ENCODE results near the gene CTBP1.

CTBP1 gene

DNA sequence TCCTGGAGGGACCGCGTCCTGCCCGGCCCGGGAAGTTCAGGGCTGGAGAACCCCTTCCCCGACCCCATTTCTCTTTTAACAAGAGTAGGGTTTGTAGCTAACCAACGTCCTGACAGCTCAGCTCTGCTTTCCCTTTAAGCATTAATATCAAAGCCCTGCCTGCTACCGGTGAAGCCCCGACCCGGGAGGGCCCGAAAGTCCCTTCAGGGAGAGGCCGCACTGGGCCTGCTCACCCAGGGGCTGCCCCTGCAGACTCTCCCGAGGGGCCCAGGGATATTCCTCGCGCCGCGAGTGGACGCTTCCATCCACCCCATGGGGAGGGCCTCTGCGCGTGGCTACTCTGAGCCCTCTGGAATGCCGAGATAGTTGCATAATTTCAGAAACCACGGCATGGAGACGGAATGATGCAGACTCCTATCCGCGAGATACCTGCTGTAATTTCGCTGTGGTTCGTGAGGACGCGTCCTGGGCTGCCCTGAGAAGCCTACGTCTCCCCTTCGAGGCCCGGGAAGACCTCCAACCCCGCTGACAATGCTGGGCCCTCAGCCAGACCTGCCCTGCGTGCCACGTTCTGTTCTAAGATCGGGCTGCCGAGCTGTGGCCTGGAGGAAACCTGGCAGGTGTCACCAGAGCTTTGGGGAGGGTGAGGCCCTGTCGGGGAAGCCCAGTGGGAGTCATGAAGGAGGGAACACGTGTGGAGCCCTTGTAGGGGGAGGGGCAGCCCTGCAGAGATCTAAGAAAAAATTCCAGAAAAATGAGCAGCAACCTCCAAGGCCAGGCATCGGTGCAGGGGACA, 999 bp upstream of the CTBP1 start:
- Mint-ChIP-seq H3K27me3 (ENCODE audit: low read depth) (no peaks in the 10 kb centered on the region), H3K27ac (peak overlapping the region; percentile 96), H3K4me3 (peak overlapping the region; percentile 90), H3K9me3 (peaks cover 23% of the 10 kb centered on the region), H3K36me3 (ENCODE audit: low read depth) (peaks cover 44% of the 10 kb centered on the region), H3K4me1 (ENCODE audit: low read depth) (peaks cover 47% of the 10 kb centered on the region)

DNA sequence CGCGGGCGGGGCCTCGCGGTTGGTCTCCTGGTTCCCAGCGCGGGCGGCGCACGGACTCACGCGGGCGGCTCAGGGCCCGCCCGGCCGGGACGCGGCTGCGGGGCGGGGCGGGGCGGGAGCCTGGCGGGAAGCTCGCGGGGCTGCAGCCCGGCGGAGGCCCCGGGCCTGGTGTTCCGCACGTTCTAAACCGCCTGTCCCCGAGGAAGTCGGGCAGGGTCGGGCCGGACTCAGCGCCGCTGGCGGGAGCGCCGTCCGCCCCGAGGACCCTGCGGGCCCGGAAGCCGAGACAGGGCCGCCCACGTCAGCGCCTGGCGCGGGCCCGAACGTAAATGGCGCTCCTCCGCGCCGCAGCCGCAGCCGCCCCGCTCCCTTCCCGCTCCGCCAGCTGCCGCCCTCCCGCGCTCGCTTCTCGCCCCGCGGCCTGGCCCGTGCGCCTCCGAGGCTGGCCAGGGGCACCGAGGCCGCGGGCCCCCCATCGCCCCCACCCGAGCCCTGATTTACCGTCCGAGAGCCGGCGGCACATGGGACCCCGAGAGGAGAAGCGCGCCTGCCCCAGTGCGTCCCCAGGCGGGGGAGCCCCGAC, 309 bp upstream of the CTBP1 start:
- peak overlapping the region; percentile 90 for H3K4me3 Mint-ChIP-seq
- H3K4me1 Mint-ChIP-seq (ENCODE audit: low read depth) = peaks cover 42% of the 10 kb centered on the region
- peak overlapping the region; percentile 96 for H3K27ac Mint-ChIP-seq
- peaks cover 39% of the 10 kb centered on the region for H3K36me3 Mint-ChIP-seq (ENCODE audit: low read depth)
- H3K9me3 Mint-ChIP-seq = peaks cover 16% of the 10 kb centered on the region
- H3K27me3 Mint-ChIP-seq (ENCODE audit: low read depth) = no peaks in the 10 kb centered on the region

DNA sequence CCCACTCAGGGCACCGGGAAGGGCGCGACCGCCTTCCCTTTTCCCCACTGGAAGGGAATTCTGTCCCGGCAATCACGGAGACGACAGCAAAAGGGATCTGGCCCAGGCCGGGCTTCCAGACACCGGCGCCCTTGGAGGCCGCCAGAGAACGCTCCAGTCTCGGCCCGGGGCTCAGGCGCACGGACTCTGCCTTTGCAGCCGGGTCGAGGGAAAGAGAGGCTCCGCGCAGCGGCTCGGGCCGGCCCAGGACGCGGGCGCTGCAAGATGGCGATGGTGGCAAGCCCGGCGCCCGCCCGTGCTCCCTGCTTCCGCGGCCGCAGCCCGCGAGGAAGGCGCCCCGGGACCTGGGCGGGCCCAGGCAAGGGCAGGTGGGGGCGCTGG, 1.1 kb downstream of the CTBP1 start:
- Mint-ChIP-seq H3K9me3 (peaks cover 5% of the 10 kb centered on the region), H3K36me3 (ENCODE audit: low read depth) (peaks cover 31% of the 10 kb centered on the region), H3K27me3 (ENCODE audit: low read depth) (no peaks in the 10 kb centered on the region), H3K4me1 (ENCODE audit: low read depth) (peaks cover 38% of the 10 kb centered on the region), H3K27ac (peak overlapping the region; percentile 88), H3K4me3 (peak overlapping the region; percentile 90)

DNA sequence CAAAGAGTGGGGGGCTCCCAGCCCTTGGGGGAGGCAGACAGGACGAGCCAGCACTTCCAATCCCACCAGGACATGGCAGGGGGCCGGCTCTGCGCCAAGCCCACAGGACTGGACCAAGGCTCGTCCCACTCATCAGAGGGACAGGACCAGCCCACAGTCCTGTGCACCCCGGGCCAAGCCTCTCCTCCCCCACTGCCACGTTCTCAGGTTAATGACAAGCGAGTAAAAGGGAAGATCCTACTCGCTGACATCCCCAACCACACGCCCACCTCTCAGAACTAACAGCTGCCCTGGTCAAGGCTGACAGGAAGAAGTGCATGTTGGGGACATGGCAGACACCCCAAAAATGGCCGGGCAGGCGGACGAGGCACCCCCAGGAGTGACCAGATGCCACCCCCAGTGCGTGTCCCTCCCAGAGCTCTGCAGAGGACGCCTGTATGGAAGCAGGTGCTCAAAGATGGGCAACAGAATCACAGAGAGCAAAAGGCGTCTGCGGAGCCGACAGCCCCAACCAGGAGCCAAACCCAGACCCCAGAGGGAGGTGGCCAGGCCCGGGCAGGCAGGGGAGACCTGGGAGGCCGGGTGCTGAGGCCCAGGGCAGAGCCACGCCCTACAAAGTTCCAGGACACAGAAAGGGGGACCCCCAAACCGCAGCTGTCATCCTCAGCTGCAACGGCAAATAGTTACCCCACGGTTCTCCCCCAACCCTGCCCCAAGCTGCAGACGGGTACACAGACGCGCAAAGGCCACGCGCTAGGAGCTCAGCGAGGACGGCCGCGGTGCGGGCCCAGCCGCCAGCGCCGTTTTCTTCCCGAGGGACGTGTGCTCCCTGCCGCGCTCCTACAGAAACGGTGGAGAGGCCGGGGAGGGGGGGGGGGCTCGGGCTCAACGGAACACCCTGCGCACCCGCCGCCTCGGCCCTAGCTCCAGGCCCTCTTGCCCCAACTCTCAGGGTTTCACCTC, 1.7 kb downstream of the CTBP1 start:
- peaks cover 37% of the 10 kb centered on the region for H3K4me1 Mint-ChIP-seq (ENCODE audit: low read depth)
- peaks cover 29% of the 10 kb centered on the region for H3K36me3 Mint-ChIP-seq (ENCODE audit: low read depth)
- H3K27ac Mint-ChIP-seq = peak overlapping the region; percentile 88
- H3K9me3 Mint-ChIP-seq = no peaks in the 10 kb centered on the region
- no peaks in the 10 kb centered on the region for H3K27me3 Mint-ChIP-seq (ENCODE audit: low read depth)
- H3K4me3 Mint-ChIP-seq = peak overlapping the region; percentile 90

DNA sequence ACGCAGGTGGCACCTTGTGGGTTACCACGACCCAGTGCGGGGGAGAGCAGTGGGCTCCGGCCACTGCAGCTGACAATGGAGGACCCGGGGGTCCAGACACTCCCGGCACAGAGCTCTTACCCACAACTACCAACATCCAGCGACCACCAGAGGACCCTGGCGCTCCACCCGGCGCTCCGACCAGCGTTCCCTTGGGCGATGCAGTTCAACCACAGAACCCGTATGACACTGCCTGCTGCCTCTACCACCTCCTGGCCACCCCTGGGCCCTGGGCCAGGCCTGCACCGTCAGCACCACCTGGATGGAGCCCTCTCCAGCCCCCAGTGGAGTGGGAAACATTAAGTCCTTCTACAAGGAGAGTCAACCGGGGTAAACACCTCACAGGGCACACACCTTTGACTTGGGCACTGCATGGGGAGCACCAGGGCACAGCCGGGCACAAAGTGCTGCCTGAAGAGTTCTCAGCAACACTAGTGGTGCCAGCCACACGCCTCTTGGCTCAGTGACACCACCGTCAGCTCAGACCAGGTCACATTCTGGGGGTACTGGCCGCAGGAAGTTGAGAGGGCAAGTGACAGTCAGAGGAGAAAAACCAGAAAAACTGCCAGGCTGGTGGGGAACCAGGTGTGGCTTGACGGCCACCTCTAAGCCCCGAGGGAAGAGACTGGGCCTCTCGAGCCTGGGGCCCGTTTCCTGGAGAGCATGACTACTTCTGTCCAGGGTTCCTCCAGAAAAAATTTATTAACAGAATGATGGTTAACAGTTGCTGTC, 2.6 kb downstream of the CTBP1 start:
- peaks cover 24% of the 10 kb centered on the region for H3K36me3 Mint-ChIP-seq (ENCODE audit: low read depth)
- H3K27me3 Mint-ChIP-seq (ENCODE audit: low read depth) = no peaks in the 10 kb centered on the region
- no peaks in the 10 kb centered on the region for H3K9me3 Mint-ChIP-seq
- H3K4me1 Mint-ChIP-seq (ENCODE audit: low read depth) = peaks cover 33% of the 10 kb centered on the region
- peak overlapping the region; percentile 90 for H3K4me3 Mint-ChIP-seq
- peak overlapping the region; percentile 88 for H3K27ac Mint-ChIP-seq

DNA sequence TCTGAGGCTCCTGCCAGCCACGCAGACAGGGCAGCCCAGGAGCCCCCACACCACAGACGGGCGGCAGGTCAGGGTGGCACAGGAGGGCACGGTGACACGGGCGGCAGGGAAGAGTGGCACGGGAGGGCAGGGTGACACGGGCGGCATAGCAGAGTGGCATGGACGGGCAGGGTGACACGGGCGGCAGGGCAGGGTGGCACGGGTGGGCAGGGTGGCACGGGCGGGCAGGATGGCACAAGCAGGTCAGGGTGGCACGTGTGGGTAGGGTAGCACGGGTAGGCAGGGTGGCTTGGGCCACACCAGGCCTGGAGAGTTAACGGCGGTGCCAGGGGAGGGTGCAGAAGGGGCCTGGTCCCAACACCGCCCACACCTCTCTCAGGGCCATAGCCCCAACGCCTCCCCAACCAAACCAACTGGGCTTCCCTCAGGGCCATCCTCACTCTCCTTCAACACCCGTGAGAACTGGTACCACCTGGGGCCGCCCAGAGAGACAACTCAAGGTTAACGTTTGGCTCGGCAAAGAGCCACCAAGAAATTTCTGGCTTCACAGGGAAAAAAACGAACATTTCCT, 3.4 kb downstream of the CTBP1 start:
- peaks cover 28% of the 10 kb centered on the region for H3K4me1 Mint-ChIP-seq (ENCODE audit: low read depth)
- H3K27ac Mint-ChIP-seq = peak overlapping the region; percentile 49
- H3K9me3 Mint-ChIP-seq = no peaks in the 10 kb centered on the region
- no peaks in the 10 kb centered on the region for H3K27me3 Mint-ChIP-seq (ENCODE audit: low read depth)
- peaks cover 18% of the 10 kb centered on the region for H3K36me3 Mint-ChIP-seq (ENCODE audit: low read depth)
- peak overlapping the region; percentile 17 for H3K4me3 Mint-ChIP-seq

DNA sequence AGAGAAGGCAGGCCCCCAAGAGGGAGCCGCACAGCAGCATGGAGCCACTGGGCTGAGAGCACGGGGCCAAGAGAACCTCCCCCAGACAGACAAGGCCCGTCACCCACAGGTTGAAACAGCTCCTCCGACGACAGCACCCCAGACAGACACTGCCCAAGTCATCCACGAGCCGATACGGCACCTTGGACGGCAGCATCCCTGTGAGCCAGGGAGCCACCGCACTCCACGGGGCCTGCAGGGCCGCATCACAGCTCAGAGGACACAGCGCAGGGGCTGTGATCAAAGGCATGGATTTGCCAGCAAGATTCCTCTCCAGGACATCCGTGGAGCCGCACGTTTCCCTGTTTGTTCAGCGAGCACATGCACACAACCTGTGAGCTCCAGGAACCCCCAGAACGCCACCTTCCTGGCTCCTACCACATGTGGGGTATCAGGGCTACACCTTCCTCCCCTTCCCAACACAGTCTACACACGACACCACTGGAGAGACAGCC, 3.9 kb downstream of the CTBP1 start:
- Mint-ChIP-seq H3K4me3 (peak overlapping the region; percentile 17), H3K4me1 (ENCODE audit: low read depth) (peaks cover 25% of the 10 kb centered on the region), H3K27ac (peak overlapping the region; percentile 63), H3K36me3 (ENCODE audit: low read depth) (peaks cover 13% of the 10 kb centered on the region), H3K27me3 (ENCODE audit: low read depth) (no peaks in the 10 kb centered on the region), H3K9me3 (no peaks in the 10 kb centered on the region)

DNA sequence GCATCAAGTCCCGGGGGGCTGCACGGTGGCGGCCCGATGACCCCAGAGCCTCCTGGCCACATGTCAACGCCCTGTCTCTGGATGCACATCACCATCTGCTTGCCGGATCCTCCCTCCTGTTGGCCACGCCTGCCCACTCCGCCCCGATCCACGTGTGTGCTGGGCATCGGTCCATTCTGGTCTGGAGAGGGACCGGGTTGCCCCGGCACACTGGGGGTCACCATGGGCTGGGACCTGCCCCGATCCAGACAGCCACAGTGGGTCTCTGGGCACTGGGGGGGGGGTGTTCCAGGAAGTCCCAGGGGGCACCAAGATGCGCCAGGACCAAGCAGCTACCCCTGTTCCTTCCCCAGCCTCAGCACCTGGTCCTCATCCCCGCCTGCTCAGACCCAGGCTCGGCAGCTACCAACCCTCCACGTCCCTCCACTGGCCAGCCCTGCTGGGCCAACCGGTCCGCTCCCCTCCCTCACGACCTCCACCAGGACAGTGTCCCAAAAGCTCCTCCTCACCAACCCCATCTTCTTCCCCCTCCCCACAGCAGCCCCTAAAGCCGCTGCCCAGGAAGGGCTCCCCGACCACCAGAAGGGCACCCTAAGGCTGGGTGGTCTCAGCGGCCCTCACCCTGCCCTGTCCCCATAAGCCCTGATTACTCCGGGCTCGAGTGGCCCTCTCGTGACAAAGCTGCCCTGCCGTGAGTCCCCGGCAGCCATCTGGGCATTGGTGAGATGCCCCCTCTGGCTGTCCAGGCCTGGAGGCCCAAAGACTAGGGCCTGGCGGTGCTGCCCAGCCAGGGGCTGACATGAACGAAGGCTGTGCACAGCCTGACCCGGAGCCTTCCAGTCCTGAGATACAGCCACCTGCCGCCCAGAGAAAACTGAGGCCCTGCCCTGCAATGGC, 4.6 kb downstream of the CTBP1 start:
- Mint-ChIP-seq H3K27ac (peak overlapping the region; percentile 63), H3K4me1 (ENCODE audit: low read depth) (peaks cover 21% of the 10 kb centered on the region), H3K27me3 (ENCODE audit: low read depth) (no peaks in the 10 kb centered on the region), H3K4me3 (no peak overlapping the region), H3K9me3 (no peaks in the 10 kb centered on the region), H3K36me3 (ENCODE audit: low read depth) (peaks cover 8% of the 10 kb centered on the region)

DNA sequence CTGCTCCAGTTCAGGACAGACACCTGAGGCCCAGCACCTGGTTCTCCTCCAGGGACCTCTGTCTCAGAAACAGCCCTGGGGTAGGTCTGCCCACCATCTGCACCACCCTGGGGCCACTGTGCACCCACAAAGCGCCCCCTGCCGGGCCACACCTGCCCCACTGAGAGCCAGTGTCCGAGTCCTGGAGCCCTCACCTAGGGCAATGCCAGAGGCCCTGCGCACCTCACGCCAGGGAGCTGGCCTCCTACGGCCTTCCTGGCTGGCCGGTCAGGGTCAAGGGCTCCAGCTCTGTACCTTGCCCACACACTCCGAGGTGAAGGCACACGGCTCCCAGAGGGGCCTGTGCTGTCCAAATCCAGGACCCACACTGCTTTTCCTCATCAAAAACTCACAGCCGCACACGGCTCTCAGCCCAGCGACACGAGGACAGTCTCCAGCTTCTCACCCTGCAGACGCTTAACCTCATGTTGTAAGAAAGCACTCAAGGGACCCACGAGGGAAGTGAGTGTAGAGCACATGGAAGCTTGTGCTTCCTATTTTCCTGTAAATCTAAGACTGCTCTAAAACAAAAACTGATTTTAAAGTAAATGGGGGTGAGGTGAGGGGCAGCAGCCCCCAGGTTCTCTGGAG, 5.4 kb downstream of the CTBP1 start:
- Mint-ChIP-seq H3K27me3 (ENCODE audit: low read depth) (no peaks in the 10 kb centered on the region), H3K9me3 (no peaks in the 10 kb centered on the region), H3K27ac (no peak overlapping the region), H3K4me3 (no peak overlapping the region), H3K36me3 (ENCODE audit: low read depth) (peaks cover 12% of the 10 kb centered on the region), H3K4me1 (ENCODE audit: low read depth) (peaks cover 23% of the 10 kb centered on the region)

DNA sequence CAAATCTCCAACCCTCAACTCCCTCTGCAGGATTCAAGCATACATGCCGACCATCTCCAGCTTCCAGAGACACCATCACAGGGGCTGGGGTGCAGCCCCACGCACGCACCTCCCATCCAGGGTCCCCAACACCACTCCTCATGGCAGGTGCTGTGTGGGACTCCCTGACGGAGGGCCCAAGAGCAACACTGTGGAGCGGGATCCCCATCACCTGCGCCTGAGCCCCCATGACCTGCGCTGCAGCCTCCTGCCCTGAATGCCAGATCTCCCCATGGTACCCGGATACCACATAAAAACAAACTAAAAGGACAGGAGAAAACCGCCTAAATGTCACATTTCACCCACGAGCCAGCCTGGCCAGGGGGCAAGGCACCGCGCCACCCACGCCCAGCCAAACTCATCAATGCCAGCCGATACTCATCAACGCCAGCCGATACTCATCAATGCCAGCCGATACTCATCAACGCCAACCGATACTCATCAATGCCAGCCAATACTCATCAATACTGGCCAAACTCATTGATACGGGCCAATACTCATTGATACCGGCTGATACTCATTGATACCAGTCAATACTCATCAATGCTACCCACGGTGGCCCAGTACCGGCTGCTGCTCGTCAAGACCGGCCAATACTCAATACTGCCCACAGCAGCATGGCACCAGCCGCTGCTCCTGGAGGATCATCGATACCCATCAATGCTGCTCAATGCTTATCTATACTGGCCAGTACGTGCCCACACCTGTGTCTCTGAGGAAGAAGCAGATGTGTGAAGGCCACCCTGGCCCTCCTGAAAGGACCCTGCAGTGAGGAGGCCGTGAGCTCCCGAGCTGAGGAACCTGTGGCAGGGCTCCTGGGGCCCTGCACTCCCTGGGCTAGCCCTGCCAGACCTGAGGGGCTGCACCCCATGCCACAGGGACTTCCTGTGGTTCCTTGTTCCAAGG, 6.2 kb downstream of the CTBP1 start:
- Mint-ChIP-seq H3K27me3 (ENCODE audit: low read depth) (no peaks in the 10 kb centered on the region), H3K4me1 (ENCODE audit: low read depth) (peaks cover 23% of the 10 kb centered on the region), H3K36me3 (ENCODE audit: low read depth) (peaks cover 15% of the 10 kb centered on the region), H3K9me3 (no peaks in the 10 kb centered on the region), H3K4me3 (no peak overlapping the region), H3K27ac (no peak overlapping the region)

DNA sequence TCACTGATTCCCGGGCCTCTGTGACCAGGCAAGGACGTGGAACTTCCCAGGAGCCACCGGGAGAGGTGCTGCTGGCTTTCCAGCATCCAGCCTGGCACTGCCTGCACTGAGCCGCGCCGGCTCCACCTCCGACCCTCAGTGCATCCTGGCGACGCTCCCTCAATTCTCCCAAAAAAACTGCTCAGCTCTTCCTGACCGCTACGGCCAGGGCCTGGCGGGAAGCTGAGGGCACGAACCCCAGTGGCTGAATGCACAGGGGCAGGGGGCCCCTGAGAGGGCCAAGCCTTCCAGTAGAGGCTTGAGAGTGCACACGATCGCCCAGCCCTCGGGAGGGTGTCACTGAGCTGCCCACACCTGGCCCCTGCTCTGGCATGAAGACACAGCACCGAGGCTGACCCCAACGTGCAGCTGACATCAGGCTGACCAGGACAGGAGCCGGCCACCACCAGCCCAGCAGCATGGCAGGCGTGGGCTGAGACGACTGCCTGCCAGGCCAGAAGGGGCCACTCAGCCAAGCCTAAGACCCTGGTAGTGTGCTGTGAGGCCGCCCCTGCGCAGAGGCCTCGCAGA, 6.9 kb downstream of the CTBP1 start:
- Mint-ChIP-seq H3K4me1 (ENCODE audit: low read depth) (peaks cover 21% of the 10 kb centered on the region), H3K27ac (no peak overlapping the region), H3K36me3 (ENCODE audit: low read depth) (peaks cover 13% of the 10 kb centered on the region), H3K27me3 (ENCODE audit: low read depth) (no peaks in the 10 kb centered on the region), H3K9me3 (no peaks in the 10 kb centered on the region), H3K4me3 (no peak overlapping the region)
